ENCODE measurements around the gene GAB2. TPM values are rescaled to one million over a fixed set of nuclear protein-coding genes. Genes with fewer than 3 reads are reported as not detected.
A peak's percentile ranks its signal among the peaks of the same experiment; 100 is the strongest.

GAB2 gene
- total RNA-seq, 1 donor from 2014 or later, result 6.6 TPM

GRCh38 chr11:78319453-78319955, 98.1 kb downstream of the GAB2 start:
- H3K36me3 ChIP-seq (ENCODE audit: control insufficient read depth, insufficient read depth, low read length), result no peaks in the 10 kb centered on the region
- TF ChIP-seq, protein P1, sequence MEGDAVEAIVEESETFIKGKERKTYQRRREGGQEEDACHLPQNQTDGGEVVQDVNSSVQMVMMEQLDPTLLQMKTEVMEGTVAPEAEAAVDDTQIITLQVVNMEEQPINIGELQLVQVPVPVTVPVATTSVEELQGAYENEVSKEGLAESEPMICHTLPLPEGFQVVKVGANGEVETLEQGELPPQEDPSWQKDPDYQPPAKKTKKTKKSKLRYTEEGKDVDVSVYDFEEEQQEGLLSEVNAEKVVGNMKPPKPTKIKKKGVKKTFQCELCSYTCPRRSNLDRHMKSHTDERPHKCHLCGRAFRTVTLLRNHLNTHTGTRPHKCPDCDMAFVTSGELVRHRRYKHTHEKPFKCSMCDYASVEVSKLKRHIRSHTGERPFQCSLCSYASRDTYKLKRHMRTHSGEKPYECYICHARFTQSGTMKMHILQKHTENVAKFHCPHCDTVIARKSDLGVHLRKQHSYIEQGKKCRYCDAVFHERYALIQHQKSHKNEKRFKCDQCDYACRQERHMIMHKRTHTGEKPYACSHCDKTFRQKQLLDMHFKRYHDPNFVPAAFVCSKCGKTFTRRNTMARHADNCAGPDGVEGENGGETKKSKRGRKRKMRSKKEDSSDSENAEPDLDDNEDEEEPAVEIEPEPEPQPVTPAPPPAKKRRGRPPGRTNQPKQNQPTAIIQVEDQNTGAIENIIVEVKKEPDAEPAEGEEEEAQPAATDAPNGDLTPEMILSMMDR (IDR thresholded peaks at IDR 0.05; ENCODE audit: insufficient read depth, low read length, severe bottlenecking), result no peak
- FAIRE-seq (no peak), DNase-seq (ENCODE audit: low read depth) (no peak)
- H3K27me3 ChIP-seq (ENCODE audit: control insufficient read depth, insufficient read depth, low read length), result peaks cover 3% of the 10 kb centered on the region
- H3K4me3 ChIP-seq (ENCODE audit: low read depth, low read length), result no peak overlapping the region

DNA sequence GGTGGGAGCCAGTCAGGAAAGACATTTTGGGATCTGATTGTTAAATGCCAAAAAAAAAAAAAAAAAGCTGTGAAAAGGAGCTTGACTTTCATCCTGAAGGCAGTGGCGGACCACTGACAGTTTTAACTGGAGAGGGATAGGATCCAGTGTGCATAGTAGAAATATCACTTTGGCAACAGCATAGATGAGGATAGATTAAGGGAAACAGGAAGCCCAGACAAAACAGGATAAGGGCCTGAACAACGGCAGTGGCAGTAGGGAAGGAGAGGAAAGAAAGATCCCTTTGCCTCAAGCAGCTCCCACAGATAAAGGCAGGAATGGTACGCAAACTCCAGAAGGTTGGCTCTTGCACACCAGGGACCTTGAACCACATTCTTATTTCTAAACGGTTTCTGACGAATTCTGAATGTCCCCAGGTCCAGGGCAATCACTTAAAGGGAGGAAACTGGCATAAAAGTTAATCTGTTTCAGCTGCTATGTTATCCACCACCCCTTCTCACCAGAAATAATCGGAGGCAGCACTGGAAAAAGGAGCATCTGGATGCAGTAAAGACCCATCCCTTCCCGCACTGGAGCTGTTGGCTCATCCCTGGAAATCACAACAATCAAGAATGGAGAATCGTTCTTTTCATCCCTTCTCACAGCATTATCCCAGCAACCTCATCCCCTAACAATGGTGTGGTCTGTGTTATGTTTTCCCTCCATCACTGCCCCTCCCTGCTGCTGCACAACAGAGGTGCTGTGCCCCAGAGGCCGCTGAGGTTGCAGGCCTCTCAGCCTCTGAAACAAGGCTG, 99.1 kb downstream of the GAB2 start:
- TF ChIP-seq, protein P1 (IDR thresholded peaks at IDR 0.05; ENCODE audit: insufficient read depth, low read length, severe bottlenecking), result no peak
- no peak for FAIRE-seq
- no peak for DNase-seq (ENCODE audit: low read depth)

DNA sequence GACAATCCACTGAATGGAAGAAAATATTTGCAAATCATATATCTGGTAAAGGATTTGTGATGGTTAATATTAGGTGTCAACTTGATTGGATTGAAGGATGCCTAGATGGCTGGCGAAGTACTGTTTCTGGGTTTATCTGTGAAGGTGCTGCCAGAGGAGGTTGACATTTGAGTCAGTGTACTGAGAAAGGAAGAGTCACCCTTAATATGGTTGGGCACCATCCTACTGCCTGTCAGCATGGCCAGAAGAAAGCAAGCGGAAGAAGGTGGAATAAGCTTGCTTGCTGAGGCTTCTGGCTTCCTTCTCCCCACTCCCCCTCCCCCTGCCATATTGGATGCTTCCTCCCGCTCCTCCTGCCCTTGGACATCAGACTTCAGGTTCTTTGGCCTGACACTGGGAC, 101.9 kb downstream of the GAB2 start:
- peaks cover 3% of the 10 kb centered on the region for H3K27me3 ChIP-seq (ENCODE audit: control insufficient read depth, insufficient read depth, low read length)
- TF ChIP-seq, protein P1 (IDR thresholded peaks at IDR 0.05; ENCODE audit: insufficient read depth, low read length, severe bottlenecking), result no peak
- H3K36me3 ChIP-seq (ENCODE audit: control insufficient read depth, insufficient read depth, low read length), result no peaks in the 10 kb centered on the region
- no peak overlapping the region for H3K4me3 ChIP-seq (ENCODE audit: low read depth, low read length)
- DNase-seq (ENCODE audit: low read depth) (no peak), FAIRE-seq (no peak)

More for the DNA sequence above, 99.1 kb downstream of the GAB2 start:
- Histone ChIP-seq H3K4me3 (ENCODE audit: low read depth, low read length) (no peak overlapping the region), H3K27me3 (ENCODE audit: control insufficient read depth, insufficient read depth, low read length) (peaks cover 3% of the 10 kb centered on the region), H3K36me3 (ENCODE audit: control insufficient read depth, insufficient read depth, low read length) (no peaks in the 10 kb centered on the region)

GRCh38 chr11:78314762-78315161, 102.9 kb downstream of the GAB2 start:
- TF ChIP-seq, protein P1 (IDR thresholded peaks at IDR 0.05; ENCODE audit: insufficient read depth, low read length, severe bottlenecking), result no peak
- no peak overlapping the region for H3K4me3 ChIP-seq (ENCODE audit: low read depth, low read length)
- H3K36me3 ChIP-seq (ENCODE audit: control insufficient read depth, insufficient read depth, low read length), result no peaks in the 10 kb centered on the region
- H3K27me3 ChIP-seq (ENCODE audit: control insufficient read depth, insufficient read depth, low read length), result peaks cover 3% of the 10 kb centered on the region
- no peak for DNase-seq (ENCODE audit: low read depth)
- FAIRE-seq, result no peak

GRCh38 chr11:78313898-78314297, 103.7 kb downstream of the GAB2 start:
- TF ChIP-seq, protein P1 (IDR thresholded peaks at IDR 0.05; ENCODE audit: insufficient read depth, low read length, severe bottlenecking), result no peak
- Histone ChIP-seq H3K36me3 (ENCODE audit: control insufficient read depth, insufficient read depth, low read length) (no peaks in the 10 kb centered on the region), H3K4me3 (ENCODE audit: low read depth, low read length) (no peak overlapping the region), H3K27me3 (ENCODE audit: control insufficient read depth, insufficient read depth, low read length) (peaks cover 3% of the 10 kb centered on the region)
- FAIRE-seq, result no peak
- DNase-seq (ENCODE audit: low read depth), result peak; percentile 26
